HG03354 (cell line): ENCODE data around the gene KIF12.
A peak's percentile ranks its signal among the peaks of the same experiment; 100 is the strongest.

Source experiments
- ATAC-seq: cut with Tn5 transposase; IDR thresholded peaks from one replicate; pipeline ENCODE4 v1.9.1; 2021; ENCODE audit warnings: mild to moderate bottlenecking; ENCODE audit not compliant: unreplicated experiment, poor library complexity, severe bottlenecking

The KIF12 gene

DNA sequence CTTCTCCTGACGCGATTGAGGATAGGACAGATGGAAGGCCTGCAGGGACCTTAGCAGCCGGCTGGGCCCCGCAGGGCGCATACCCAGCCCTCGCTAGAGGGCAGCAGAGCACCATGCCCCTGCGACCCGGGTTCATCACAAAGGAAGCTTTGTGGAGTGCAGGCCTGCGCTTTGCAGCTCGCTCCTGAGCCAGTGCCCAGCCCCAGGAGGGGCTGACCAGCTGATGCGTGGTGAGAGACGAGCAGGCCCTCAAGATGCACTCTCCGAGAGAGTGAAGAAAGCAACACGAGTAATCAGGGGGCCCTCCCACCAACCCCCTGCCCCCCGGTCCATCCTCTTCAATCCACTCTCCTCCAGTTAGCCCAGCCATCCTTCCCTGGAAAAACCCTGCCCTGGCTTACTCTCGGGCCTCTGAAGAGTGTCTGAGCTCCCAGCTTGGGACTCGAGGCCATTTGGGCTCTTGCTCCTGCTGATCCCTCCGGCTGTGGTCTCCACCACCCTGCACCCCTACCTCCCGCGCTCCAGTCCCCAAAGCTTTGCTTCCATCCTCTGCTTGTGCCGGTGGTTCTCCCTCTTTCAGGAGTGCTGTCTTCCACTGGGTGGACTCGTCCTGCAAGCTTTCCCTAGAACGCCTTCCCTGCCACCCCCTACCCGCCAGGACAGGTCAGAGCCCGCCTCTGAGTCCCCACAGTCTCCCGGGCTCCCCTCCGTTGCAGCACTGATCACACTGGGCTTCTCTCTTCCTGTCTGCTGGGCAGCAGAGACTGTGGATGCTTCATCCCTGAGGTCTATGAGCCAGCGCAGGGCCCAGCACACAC, 9.1 kb upstream of the KIF12 start:
- peak; percentile 68 for ATAC-seq

- no peak for ATAC-seq
Observed at GRCh38 chr9:114107286-114108001, 8.4 kb upstream of the KIF12 start.

DNA sequence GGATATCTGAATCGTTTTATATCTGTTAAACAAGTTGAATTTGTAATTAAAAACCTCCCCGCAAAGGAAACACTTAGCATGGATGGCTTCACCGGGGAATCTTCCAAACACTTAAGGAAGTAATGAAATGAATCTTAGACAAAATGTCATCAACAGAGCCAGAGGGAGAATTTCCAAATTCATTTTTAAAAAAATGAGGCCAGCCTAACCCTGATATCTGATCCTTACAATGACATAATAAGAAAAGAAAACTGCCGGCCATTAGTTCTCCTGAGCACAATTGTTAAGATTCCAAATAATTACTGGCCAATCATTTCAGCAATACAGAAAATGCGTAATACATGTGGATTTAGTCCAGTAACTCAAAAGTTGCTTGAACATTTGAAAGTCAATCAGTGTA, 6.1 kb upstream of the KIF12 start:
- no peak for ATAC-seq

- ATAC-seq = no peak
Observed at GRCh38 chr9:114102484-114102883, 3.4 kb upstream of the KIF12 start.

GRCh38 chr9:114100536-114100935, 1.4 kb upstream of the KIF12 start:
- no peak for ATAC-seq

DNA sequence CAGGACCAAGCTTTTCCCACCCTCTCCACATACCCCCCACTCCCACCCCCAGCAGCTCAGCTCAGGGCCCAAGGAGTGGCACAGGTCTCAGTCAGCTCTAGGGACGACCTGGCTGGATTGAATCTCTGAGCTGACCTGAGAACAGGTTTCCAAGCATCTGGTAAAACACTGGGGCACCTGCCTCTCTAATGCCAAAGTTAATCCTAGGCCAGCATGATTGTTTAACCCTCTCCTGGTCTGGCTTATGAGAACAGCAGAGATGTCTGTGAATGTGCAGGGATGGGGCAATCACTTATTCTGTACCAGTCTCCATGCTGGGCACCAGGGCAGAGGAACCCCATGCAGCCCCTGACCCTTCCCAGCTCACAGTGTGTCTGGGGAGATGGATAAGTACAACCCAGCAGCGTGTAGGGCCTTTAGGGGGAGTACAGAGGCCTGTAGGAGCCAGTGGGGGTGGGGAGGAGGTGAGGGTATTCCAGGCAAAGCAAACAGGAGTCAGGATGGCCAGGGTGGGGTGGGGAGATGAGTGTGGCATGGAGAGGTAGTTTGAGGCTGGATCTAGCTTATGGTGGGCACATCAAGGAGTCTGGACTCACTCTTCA, 678 bp upstream of the KIF12 start:
- ATAC-seq = no peak

DNA sequence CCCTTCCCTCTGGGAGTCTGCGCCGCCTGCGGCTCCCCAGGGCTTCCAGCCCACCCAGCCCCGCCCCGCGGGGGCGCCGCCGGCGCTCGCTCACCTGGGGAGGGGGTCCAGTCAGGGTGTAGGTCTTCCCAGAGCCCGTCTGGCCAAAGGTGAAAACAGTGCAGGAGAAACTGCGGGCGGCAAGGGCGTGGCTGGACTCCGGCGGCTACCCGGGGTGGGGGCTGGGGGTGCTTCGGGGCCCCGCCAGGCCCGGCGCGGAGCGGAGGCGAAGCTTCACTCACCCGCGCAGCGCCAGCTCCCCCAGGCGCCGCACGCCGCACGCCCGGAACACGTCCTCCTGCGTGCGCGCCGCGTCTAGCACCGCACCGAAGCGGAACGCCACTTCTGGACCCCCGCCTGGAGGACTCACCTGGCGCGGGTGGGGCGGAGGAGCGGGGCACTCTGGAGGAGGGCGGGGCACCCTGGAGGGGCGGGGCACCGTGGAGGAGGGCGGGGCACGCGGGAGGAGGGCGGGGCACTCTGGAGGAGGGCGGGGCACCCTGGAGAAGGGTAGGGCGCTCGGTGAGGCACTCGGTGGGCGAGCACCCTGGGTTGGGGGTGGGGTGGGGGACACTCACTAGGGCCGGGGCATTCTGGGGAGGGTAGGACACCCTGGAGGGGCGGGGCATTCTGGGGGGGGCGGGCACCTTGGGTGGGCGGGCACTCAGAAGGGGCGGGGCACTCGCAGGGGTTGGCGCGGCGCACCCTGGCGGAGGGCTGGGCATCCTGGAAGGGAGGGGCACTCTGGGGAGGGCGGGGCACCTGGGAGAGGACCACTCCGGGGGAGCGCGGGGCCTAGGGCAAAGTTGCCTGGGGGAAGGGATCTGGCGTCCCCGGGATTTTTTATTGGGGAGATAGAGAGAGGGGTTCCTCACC, 814 bp downstream of the KIF12 start:
- no peak for ATAC-seq

GRCh38 chr9:114097613-114098020, 1.5 kb downstream of the KIF12 start:
- no peak for ATAC-seq

DNA sequence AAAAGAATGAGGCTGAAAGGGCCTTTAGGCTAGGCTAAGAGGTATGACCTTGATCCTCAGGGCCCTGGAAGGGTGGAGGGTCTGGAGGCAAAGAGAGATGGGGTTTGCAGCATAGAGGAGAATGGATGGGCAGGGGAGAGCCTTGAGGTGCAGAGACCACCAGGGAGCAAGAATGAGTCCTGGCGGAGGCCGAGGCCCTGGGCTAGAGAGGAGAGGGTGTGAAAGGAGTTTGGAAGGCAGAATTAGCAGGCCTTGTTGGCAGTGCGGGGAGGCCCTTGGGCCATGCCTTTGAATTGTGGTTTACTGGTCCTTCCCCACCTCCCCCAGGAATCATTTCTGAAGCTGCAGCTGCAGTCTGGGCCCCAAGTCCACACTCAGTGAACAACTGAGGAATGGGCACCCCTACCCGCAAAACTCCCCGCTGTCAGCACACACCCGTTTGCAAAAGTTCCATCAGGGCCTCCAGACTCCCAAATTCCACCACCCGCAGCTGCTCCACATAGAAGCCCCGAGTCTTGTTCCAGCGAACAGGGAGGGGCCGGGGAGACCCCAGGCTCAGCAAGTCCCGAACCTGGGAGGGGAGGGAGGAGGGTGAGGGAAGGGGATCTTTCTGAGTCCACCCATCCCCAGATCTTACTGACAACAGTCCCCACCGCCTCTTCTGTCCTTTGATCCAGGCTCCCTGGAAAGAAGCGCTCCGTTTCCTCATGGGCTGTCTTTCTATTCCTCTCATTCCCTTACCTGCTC, 2.1 kb downstream of the KIF12 start:
- ATAC-seq = no peak

DNA sequence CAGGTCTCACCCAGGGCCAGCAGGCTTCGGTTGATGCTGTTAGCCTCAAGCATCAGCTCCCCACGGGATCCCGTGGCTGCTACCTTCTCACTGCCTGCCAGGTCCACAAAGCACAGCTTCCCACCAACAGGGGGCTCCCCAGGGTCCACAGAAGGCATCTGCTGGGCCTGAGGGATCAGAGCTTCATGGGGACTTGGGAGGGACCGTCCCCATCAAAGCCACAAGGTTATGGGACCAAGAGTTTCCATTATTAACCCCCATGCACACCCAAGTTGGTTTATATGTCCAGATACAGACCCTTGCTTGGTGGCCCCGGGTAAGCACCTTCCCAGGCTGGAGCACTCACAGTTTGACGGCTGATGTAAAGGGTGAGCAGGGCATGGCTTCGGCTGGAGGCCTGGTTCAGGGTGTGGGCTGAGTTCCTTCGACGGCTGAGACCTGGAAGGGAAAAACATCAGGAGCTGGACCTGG, 3.0 kb downstream of the KIF12 start:
- no peak for ATAC-seq

DNA sequence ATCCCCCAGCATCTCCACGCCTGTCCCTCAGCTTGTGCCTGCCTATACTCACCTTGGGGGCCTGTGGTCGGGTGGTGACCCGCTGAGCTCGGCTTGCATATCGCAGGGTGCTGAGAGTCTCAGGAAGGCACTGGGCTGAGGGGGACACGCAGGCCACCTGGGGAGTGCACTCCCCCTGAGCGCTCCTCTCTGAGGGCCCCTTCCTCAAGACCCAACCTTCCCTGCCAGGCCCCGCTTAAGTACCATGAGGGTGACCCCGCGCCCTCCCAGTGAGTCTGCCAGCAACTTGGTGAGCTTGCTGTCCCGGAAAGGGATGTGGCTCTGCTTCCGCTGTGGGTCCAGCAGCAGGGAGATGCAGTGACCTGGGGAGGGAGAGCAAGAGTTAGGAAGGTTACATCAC, 4.1 kb downstream of the KIF12 start:
- ATAC-seq = no peak

- no peak for ATAC-seq
Observed at GRCh38 chr9:114093761-114094505, 5.2 kb downstream of the KIF12 start.

DNA sequence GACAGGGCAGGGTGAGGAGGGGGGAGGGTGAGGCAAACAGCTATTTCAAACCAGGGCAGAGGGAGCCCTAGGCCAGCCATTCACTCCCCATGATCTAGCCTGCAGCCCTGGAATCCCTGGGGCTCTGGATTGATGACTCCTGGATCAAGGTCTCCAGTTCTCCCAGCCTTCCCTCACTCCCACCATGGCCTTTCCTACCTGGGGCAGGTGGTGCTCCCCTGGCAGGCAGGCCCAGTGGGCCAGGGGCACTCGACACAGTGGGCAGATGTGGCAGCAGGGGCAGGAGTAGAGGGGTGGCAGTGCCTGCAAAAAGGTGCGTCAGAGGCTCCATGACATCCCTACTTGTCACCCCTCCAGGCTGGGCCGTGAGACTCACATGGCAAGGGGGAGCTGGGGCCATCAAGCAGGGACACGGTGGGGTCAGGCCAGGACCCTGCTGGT, 6.0 kb downstream of the KIF12 start:
- no peak for ATAC-seq

DNA sequence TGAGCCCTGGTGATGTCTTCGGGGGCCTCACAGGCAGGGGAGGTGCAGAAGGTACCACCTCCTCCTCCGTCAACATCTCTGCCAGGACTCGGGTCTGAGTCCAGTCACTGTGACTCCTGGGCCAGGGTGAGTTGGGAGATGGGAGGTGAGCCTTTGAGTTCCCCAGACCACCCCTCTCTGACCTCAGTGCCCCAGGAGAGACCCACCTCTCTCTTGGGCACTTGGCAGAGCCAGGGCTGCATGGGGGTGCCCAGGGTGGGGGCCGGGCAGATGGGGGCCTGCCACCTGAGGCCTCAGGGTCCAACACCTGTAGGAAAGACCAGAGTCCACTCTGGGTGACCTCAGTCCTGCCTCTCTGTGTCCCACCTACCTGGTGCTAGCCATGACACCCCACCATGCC, 6.8 kb downstream of the KIF12 start:
- no peak for ATAC-seq

DNA sequence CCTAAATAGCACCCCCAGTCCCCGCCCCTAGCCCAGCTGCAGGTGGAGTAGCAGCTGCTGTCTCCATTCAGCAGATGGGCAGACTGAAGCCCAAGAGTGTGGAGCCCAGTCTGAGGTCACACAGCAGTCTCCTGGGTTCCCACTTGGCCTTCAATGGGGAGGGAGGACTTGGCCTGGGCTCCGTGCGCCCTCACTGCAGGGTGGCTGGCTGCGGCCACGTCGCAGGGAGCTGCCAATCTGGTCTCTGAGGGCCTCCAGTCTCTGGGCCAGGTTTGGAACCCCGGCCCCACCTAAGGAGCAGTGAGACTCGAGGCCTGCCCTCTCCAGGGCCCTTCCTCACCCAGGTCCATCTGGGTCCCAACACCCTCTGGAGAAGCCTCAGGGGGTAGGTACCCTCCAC, 7.4 kb downstream of the KIF12 start:
- no peak for ATAC-seq

GRCh38 chr9:114090798-114091197, 8.3 kb downstream of the KIF12 start:
- no peak for ATAC-seq

DNA sequence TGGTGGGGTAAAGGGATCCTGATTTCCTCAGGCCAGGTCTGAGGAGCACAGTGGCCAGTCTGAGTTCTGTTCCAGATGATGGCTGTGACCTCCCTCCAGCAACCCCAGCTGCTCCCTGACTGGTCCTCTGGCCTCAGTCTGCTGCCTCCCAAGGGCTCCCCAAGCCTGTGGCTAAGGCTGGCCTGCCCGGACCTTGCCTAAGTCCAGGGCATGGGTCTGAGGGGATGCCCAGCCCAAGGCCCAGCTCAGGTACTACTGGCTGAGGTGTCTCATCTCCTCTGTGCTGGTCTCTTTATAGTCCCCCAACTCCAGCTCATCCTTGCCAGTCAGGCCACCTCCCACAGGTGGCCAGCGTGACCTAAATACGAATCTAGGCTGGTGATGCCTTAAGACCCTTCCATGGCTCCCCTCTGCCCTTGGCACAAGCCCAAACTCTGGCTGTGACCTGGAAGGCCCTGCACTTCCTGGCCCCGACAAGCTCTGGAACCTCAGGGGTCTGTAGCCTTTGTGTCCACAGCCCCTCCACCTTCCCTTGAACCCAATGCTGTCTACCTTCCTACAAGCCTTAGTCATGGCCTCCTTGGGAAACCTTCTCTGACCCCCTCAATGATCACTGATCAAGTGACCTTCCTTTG, 9.8 kb downstream of the KIF12 start:
- no peak for ATAC-seq

DNA sequence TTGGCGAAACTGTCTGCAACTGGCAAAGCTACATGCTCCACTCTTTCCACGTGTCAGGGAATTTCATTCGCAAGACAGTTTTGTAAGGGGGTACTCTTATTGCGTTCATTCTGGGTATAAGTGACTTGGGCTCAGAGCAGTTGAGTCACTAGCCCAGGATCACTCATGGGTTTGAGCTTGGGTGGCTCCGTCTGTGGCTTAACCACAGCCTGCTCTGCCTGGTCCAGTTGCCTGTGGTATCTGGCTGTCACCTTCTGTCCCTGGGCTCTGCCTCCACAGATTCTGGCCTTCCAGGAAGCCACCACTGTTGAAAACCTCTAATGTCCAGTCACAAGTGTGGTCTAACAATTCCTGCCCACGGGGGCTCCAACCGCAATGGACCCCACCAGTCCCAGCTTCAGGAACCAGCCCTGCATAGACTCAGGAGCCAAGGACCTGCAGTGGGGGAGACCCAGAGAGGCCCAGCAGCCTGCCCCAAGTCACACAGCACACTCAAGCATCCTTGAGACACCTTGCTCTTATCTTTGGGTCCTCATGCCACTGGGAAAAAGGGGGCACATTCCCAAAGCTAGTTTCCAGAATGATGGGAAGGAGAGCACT, 10.4 kb downstream of the KIF12 start:
- no peak for ATAC-seq
